NCI-H446 treated with DMSO at 0.1 percent for 48 hours (cell line): ENCODE results near the gene TBC1D2B.
"Not testable (repeated sequence)": the region's sequence is repeated elsewhere in the genome, so short reads cannot be mapped to it uniquely, and the experiment has no call there.

ENCODE experiments used
- DNase-seq: peaks from one replicate; lab custom pipeline; 2025; lab: John Stamatoyannopoulos, UW

Gene TBC1D2B

GRCh38 chr15:77988347-77989295 is 88.9 kb downstream of the TBC1D2B start:
- DNase-seq: no peak

DNA sequence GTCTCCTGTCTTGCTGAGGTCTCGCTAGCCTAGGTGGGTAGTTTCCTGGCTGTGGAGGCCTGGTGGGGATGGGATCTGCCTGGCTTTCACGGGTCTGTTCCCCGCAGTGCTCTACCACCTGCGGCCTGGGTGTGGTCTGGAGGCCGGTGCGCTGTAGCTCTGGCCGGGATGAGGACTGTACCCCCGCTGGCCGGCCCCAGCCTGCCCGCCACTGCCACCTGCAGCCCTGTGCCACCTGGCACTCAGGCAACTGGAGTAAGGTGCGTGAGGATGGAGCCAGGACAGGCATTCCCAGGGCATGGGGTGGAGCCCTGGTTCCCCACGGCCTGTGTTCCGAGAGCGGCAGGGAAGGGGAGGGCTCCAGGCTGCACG is 89.8 kb downstream of the TBC1D2B start:
- not testable (repeated sequence) for DNase-seq

DNA sequence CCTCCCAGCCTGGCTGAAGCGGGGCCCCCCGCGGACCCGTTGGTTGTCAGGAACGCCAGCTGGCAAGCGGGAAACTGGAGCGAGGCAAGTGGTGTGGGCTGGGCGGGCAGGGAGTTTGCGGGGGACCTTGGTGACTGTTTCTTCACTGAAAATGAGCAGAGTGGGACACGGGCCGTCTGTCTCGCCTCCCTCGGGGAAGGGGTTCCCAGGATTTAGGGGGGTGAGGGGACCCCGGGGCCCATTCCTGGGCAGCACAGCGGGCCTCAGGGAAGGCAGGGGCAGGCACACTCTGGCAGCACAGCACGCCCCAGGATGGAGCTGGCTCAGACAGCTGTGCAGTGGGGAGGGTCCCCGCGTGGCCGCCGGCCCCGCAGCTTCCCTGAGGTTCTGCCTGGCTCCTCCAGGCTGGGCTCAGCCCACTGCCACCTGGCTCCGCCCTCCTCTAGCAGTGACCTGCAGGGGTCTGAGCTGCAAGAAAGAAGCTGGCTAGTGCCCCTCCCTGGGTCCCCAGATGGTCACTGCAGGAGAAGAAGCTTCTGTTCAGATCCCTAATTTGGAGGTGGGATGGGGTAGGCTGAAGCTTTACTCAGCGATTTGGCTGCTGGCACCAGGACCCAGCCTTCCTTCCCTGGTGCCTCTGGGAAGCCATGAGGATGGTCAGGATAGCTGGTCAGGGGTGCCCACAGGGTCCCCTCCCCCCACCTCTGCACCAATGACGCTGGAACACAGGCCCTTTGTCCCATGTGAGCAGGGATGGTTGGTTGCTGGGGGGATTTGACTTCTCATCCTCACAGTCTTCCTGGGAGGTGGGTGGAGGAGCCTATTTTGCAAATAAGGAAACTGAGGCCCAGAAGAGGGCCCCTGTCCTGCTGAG is 90.4 kb downstream of the TBC1D2B start:
- no peak for DNase-seq

- no peak for DNase-seq
Observed at GRCh38 chr15:77985931-77986480, 91.5 kb downstream of the TBC1D2B start.

DNA sequence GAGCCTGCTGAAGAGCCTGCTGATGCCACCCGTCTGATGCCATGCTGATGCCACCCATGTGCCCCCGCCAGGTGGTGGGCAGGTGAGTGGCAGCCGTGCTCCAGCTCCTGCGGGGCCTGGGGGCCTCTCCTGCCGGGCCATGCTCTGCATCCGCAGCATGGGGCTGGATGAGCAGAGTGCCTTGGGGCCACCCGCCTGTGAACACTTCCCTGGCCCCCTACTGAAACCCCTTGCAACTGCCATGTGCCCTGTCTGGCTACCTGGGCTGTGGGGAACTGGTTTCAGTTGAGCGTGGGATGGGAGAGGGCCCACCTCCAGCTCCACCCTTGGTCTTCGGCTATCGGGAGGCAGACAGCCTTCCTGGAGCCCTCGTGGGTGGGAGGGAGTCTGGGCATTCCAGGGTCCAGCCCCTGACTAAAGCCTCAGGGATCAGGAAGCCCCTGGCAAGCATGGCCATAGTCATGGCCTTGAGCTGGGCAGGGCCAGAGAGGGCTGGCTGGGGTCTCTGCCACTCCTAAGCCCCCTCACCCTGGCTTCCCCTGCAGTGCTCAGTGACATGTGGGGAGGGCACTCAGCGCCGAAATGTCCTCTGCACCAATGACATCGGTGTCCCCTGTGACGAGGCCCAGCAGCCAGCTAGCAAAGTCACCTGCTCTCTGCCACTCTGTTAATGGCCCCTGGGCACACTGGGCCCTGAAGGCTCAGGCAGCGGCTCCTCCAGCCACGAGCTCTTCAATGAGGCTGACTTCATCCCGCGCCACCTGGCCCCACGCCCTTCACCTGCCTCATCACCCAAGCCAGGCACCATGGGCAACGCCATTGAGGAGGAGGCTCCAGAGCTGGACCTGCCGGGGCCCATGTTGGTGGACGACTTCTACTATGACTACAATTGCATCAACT is 92.2 kb downstream of the TBC1D2B start:
- DNase-seq: no peak

DNA sequence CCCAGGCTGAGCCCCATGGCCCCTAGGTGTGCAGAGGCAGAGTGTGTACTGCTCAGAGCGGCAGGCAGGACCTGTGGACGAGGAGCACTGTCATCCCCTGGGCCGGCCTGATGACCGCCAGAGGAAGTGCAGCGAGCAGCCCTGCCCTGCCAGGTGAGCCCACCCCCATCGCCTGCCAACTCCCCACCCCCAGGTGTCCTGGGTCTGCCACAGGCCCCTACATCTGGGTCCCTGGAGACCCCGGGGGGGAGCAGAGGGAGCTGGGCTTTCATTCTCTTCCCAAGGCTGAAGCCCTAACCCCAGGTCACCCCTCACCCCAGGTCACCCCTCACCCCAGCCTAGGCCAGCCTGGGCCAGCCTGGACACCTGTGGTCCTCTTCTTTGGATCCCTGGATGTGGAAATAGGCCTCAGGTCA is 93.1 kb downstream of the TBC1D2B start:
- no peak for DNase-seq

DNA sequence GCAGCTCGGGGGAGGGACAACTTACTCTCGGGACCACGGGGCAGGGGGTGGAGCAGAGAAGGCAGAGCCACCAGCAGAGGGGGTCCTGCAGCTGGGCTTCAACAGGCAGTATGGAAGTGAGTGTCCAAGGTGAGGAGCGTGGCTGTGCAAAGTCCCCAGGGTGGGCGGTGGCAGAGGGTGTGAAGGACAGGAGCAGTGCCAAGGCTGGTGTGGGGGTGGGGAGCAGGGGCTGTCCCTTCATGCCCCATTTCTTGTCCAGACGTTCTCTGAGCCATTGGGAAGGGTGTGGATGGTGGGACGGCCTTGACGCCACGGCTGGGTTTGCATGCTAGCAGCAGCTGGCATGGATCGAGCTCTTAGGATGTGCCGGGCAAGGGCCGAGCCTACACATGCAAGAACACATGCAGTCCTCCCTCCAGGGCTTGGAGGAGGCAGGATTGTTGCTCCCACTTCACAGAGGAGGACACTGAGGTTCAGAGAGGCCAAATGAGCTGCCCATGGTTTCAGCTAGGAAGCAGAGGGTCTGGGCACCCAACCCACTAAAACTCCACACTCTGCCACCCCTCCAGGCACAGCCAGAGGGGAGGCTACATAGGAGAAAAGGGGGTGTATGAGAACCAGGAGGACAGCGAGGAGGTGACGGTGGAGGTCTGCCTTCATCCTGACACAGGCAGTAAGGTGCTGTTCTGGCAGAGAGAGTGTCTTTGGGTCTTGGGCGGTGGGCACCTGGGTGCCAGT is 93.6 kb downstream of the TBC1D2B start:
- DNase-seq: no peak

GRCh38 chr15:77983091-77983707 is 94.3 kb downstream of the TBC1D2B start:
- no peak for DNase-seq

DNA sequence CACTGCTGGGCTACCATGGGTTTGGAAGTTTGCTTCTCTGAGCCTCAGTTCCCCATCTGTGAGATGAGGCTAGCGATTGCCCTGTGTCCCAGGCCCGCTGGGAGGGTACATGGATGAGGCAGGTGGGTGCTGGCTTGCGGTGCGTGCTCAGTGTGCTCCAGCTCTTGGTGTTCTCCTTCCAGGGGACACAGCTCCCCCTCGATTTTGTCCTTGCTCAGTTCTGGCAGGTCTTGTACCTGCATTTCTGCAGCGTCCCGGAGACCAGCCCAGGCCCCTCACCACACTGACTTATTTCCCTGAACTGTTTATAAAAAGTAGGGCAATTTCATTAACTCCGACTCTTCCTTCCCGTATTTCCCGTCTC is 95.4 kb downstream of the TBC1D2B start:
- DNase-seq: no peak

DNA sequence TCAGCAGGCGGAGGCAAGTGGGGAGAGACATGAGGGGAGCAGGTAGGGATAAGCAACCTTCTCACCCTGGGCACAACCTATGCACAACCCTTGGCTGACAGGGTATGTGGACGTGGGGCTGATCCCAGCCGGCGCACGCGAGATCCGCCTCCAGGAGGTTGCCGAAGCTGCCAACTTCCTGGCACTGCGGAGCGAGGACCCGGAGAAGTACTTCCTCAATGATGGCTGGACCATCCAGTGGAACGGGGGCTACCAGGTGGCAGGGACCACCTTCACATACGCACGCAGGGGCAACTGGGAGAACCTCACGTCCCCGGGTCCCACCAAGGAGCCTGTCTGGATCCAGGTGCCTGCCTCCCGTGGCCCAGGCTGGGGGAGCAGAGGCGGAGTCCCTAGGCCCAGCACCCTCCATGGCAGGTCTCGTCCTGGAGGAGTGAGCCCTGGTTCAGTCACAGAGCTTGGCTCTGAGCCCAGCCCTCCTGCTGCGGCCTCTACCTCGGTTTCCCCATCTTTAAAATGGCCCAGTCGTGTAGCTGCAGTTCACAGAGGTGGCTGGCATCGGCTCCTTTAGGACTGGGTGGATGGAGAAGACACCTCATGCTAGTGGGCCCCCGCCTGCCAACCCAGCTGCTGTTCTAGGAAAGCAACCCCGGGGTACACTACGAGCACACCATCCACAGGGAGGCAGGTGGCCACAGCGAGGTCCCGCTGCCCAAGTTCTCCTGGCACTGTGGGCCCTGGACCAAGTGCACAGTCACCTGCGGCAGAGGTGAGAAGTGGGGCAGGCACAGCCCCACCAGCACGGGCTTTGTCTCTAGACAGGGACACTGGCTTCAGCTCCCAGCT is 96.0 kb downstream of the TBC1D2B start:
- DNase-seq: no peak

DNA sequence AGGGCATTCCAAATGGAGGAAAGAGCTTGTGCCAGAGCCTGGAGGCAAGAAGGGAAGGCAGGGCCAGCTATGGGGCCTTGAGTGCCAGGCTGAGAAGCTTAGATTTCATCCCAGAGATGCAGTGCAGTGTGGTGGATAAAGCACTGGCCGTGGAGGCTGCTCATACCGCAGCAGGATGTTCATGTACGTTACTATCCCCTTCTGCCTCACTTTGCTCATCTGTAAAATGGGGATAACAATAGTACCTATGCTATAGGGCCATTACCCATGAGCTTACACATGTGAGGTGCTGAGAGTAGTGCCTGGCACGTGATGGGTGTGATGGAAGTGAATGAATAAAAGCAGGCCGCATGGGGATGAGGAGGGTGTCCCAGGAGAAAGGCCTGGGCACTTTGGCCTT is 96.8 kb downstream of the TBC1D2B start:
- DNase-seq: not testable (repeated sequence)

DNA sequence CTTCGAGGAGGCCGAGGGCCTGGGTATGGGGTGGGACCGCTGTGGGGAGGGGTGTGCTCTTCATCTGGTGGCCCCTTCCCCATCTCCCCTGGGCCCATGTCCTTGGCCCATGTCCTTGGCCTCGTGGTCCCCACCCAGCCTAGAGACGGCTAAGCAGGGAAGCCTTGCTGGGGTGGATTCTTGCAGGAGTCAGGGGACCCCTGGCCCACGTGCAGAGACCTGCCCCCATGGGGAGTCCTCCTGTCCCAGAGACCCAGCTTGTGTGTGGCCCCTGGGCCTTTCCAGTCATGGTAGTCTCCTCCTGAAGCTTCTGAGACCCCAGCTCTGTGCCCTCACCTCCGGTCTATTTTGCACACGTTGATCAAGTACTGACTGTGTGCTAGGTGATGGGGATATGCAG is 97.4 kb downstream of the TBC1D2B start:
- DNase-seq: no peak

- not testable (repeated sequence) for DNase-seq
Observed at GRCh38 chr15:77979157-77979556, 98.4 kb downstream of the TBC1D2B start.

GRCh38 chr15:77978759-77979145 is 98.8 kb downstream of the TBC1D2B start:
- DNase-seq: not testable (repeated sequence)

- not testable (repeated sequence) for DNase-seq
Observed at GRCh38 chr15:77977903-77978758, 99.4 kb downstream of the TBC1D2B start.

GRCh38 chr15:77976760-77977525 is 100.6 kb downstream of the TBC1D2B start:
- DNase-seq: not testable (repeated sequence)

- not testable (repeated sequence) for DNase-seq
Observed at GRCh38 chr15:77976095-77976450, 101.4 kb downstream of the TBC1D2B start.
